Smooth muscle cell (in vitro differentiated cells): ENCODE measurements around the gene ZNF831. TPM values are rescaled to one million over a fixed set of nuclear protein-coding genes. Genes with fewer than 3 reads are reported as not detected.

Experiments used
- DNase-seq: peaks from one replicate; lab custom pipeline; 2025; ENCODE audit not compliant: unreplicated experiment; lab: John Stamatoyannopoulos, UW
- H2AFZ ChIP-seq: fragments of 200-600 bp; sonication (generic); 2 replicates; pipeline ENCODE4 v1.6.0; 2016; ENCODE audit warnings: antibody characterized with exemption, low read depth, mild to moderate bottlenecking
- H3F3A ChIP-seq: fragments of 200-600 bp; sonication (generic); 2 replicates; pipeline ENCODE4 v1.6.0; 2017; ENCODE audit warnings: antibody characterized with exemption, low read depth
- H3K27ac ChIP-seq: fragments of 200-600 bp; sonication (generic); 2 replicates; pipeline ENCODE4 v1.5.1; 2016; ENCODE audit warnings: low read depth, mild to moderate bottlenecking
- H3K27me3 ChIP-seq: fragments of 200-600 bp; sonication (generic); 2 replicates; pipeline ENCODE4 v1.6.1; 2016; ENCODE audit warnings: low read depth, mild to moderate bottlenecking
- H3K36me3 ChIP-seq: fragments of 200-600 bp; sonication (generic); 2 replicates; pipeline ENCODE4 v1.5.1; 2016; ENCODE audit warnings: low read depth
- H3K4me1 ChIP-seq: fragments of 200-600 bp; sonication (generic); 2 replicates; pipeline ENCODE4 v1.5.1; 2016; ENCODE audit warnings: low read depth
- H3K4me2 ChIP-seq: fragments of 200-600 bp; sonication (generic); 2 replicates; pipeline ENCODE4 v1.6.0; 2016; ENCODE audit warnings: mild to moderate bottlenecking
- H3K4me3 ChIP-seq: fragments of 200-600 bp; sonication (generic); 2 replicates; pipeline ENCODE4 v1.5.1; 2016; ENCODE audit warnings: mild to moderate bottlenecking
- H3K79me2 ChIP-seq: fragments of 200-600 bp; sonication (generic); 2 replicates; pipeline ENCODE4 v1.6.0; 2016; ENCODE audit warnings: low read depth, mild to moderate bottlenecking
- H3K9ac ChIP-seq: fragments of 200-600 bp; sonication (generic); 2 replicates; pipeline ENCODE4 v1.6.0; 2016; ENCODE audit warnings: low read depth
- H3K9me3 ChIP-seq: fragments of 200-600 bp; sonication (generic); replicated peaks from 2 replicates; pipeline ENCODE4 v1.5.1; 2016; ENCODE audit warnings: low read depth
- H4K20me1 ChIP-seq: fragments of 200-600 bp; sonication (generic); 2 replicates; pipeline ENCODE4 v1.6.0; 2016; ENCODE audit warnings: low read depth
- CTCF ChIP-seq: fragments of 200-600 bp; sonication (generic); IDR thresholded peaks from 2 replicates; pipeline ENCODE4 v1.5.1; 2017; ENCODE audit warnings: borderline replicate concordance, mild to moderate bottlenecking, antibody characterized with exemption; ENCODE audit not compliant: insufficient read depth, poor library complexity, severe bottlenecking
- WGBS: methylation state at CpG from one replicate; pipeline ENCODE4 v1.1.7; 2016; ENCODE audit warnings: low lambda C conversion rate; 5-methylcytosine and 5-hydroxymethylcytosine counted together
- polyA plus RNA-seq: library from polyadenylated mRNA; unstranded; fragments of >200 nt; fragmentation: Nextera tagmentation; extraction: Ambion mirVana; gene quantifications from 2 replicates; pipeline ENCODE4 v1.2.1, GENCODE V29; 2016
- total RNA-seq: library from RNA; depleted of rRNA; stranded (reverse); fragments of >200 nt; gene quantifications from 2 replicates; pipeline ENCODE4 v1.2.3, GENCODE V29; 2014

The ZNF831 gene
- total and polyA plus RNA-seq, 2 experiments from 2014 or later = not detected

DNA sequence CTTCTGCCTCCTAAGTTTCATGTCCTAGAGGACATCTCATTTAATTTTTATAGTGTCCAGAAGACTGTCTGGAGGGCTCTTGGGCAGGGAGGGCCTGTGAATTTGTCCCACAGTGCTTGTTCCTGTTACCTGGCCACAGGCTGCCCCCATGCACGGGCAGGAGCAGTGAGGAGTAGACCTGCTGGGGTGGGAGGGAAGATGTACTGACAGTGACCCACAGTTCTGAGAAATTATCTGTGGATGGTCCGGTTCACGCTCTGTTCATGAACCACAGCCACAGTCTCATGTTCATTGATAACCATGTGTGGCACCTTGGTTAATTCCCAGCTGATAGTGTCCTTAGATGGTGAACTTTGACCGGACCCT, 18.8 kb upstream of the ZNF831 start:
- H3K9me3 ChIP-seq = no peaks in the 10 kb centered on the region
- TF ChIP-seq CTCF = no peak
- no peaks in the 10 kb centered on the region for H3F3A ChIP-seq
- H3K79me2 ChIP-seq = no peaks in the 10 kb centered on the region
- DNase-seq = no peak
- H3K4me2 ChIP-seq = no peak overlapping the region
- H3K27me3 ChIP-seq = no peaks in the 10 kb centered on the region
- no peak overlapping the region for H3K27ac ChIP-seq
- H3K4me1 ChIP-seq = no peaks in the 10 kb centered on the region
- H3K4me3 ChIP-seq = no peak overlapping the region
- no peak overlapping the region for H2AFZ ChIP-seq
- WGBS = 99% methylated on average over 4 of the region's 4 CpGs
- H3K36me3 ChIP-seq = no peaks in the 10 kb centered on the region
- H3K9ac ChIP-seq = no peak overlapping the region
- no peaks in the 10 kb centered on the region for H4K20me1 ChIP-seq

DNA sequence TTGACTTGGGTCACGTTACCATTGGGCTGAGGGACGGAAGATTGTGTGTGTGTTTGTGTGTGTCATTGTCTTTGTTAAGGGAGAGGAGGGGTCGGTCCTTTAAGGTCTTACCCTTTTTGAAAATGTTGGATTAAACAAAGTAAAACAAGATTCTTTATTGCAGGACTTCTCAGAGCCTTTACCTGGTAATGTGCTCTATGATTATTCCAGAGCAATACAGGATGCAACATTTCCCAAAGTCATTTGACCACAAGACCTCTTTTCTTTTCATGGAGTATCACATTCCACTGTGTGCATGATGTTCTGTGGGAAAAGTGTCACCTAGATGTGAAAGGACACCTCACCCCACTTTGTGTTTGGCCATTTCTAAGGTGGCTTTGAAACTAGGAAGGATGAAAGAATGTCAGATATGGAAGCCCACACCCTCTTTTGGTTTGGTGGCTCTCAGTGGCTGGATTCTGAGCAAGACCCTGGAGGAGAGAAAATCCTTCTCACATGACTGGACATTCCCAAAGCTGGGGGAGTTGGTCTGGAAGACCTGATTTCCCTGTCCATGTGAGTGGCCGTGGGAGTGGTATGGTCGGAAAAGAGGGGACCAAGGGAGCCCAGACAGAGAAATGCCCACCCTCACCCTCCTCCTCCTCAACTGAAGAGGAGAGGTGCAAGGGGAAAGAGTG, 18.2 kb upstream of the ZNF831 start:
- Histone ChIP-seq H3K27me3 (no peaks in the 10 kb centered on the region), H3F3A (no peaks in the 10 kb centered on the region), H4K20me1 (no peaks in the 10 kb centered on the region), H3K4me1 (no peaks in the 10 kb centered on the region), H3K9me3 (no peaks in the 10 kb centered on the region), H3K9ac (no peak overlapping the region), H3K4me3 (no peak overlapping the region), H3K27ac (no peak overlapping the region), H3K4me2 (no peak overlapping the region), H2AFZ (no peak overlapping the region), H3K79me2 (no peaks in the 10 kb centered on the region), H3K36me3 (no peaks in the 10 kb centered on the region)
- no peak for DNase-seq
- TF ChIP-seq CTCF = no peak
- WGBS = 88% methylated on average over 5 of the region's 5 CpGs

DNA sequence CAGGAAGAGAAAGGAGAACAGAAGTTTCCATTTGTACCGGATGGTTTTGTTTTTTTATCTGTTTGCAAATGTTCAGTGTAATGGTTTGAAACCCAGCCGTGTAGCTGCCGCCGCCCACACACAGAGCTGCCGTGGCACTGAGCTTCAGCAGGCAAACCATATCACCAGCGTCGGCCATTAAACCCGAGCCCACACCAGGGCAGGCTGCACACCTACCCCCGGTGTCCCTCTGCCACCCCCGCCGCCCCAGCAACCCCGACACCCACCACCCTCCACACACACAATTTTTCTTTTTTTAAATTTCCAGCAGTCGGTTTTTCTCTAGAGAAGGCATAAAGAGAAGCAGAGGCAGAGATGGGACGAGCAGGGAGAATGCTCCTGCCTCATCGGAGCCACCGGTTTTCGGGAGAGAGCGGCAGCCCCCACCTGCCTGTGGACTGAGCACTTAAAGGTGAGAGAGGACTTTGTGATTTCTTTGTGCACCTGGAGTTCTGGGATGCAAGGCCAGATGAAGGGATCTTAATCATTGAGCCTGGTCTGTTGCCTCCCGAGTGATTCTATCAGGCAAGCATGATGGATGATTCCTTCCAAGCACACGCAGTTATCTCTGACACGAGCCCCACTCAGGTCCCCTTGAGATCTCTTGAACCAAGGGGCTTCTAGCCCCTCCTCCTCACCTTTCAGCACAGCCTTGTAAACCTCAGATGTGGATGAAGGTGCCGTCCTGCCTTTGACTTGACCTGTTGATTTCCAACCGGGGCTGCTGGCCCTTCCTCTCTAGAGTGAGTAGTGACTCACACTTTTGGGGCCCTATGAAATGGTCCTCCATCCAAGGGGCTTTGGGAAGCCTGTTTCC, 17.5 kb upstream of the ZNF831 start:
- no peak overlapping the region for H3K27ac ChIP-seq
- DNase-seq = no peak
- H3F3A ChIP-seq = no peaks in the 10 kb centered on the region
- peaks cover 3% of the 10 kb centered on the region for H3K27me3 ChIP-seq
- no peaks in the 10 kb centered on the region for H3K4me1 ChIP-seq
- no peak overlapping the region for H3K9ac ChIP-seq
- no peak overlapping the region for H3K4me2 ChIP-seq
- 83% methylated on average over 23 of the region's 23 CpGs for WGBS
- no peak for TF ChIP-seq CTCF
- no peaks in the 10 kb centered on the region for H4K20me1 ChIP-seq
- H3K9me3 ChIP-seq = no peaks in the 10 kb centered on the region
- H3K36me3 ChIP-seq = no peaks in the 10 kb centered on the region
- no peak overlapping the region for H3K4me3 ChIP-seq
- no peak overlapping the region for H2AFZ ChIP-seq
- no peaks in the 10 kb centered on the region for H3K79me2 ChIP-seq
